GM12878 (cell line): ENCODE data around the gene SEMA5A. TPM values are rescaled to one million over a fixed set of nuclear protein-coding genes. Genes with fewer than 3 reads are reported as not detected.

Experiments
- ATAC-seq: fragments of 200-7000 bp; cut with Tn5 transposase; 3 replicates; pipeline ENCODE4 v1.9.1; 2020; ENCODE audit warnings: mild to moderate bottlenecking, moderate library complexity
- BruUV-seq: library from RNA; stranded (reverse); fragments of 400-500 nt; replicated peaks from 2 replicates; lab custom pipeline; 2021; lab: Mats Ljungman, UMichigan
- CTCF ChIA-PET: fragments of 300-600 bp; sonication (Branson Sonifier 250); formaldehyde crosslinking; extraction: SDS; loops from one replicate; lab custom pipeline; 2021; ENCODE audit warnings: inconsistent platforms; lab: Yijun Ruan, JAX
- POLR2A ChIA-PET: fragments of 350-600 bp; formaldehyde crosslinking; extraction: SDS; loops from one replicate; lab custom pipeline; 2021; ENCODE audit warnings: inconsistent platforms; lab: Charles Lee
- RAD21 ChIA-PET: fragments of 300-600 bp; sonication (Branson Sonifier 250); formaldehyde crosslinking; loops from one replicate; lab custom pipeline; 2023; ENCODE audit warnings: antibody characterized with exemption; ENCODE audit not compliant: unreplicated experiment; lab: Charles Lee
- SMC1A ChIA-PET: fragments of 300-600 bp; sonication (Branson Sonifier 250); formaldehyde crosslinking; loops from one replicate; lab custom pipeline; 2023; ENCODE audit not compliant: unreplicated experiment, uncharacterized antibody; lab: Charles Lee
- DNase-seq: peaks from one replicate; pipeline ENCODE4 v3.0.0-alpha.2; 2011; ENCODE audit warnings: low read depth, low spot score
- FAIRE-seq: peaks from 3 replicates; lab custom pipeline; 2011; peaks lifted over from hg19 to GRCh38; lab: Jason Lieb, UNC
- H2AFZ ChIP-seq: 2 replicates; pipeline ENCODE4 v1.6.0; 2011; ENCODE audit warnings: low read depth, low read length, control low read depth; ENCODE audit not compliant: control insufficient read depth
- H3K27ac ChIP-seq: 2 replicates; pipeline ENCODE4 v1.5.1; 2011; ENCODE audit warnings: control low read depth; ENCODE audit not compliant: control insufficient read depth, insufficient read depth
- H3K27me3 ChIP-seq, 2 experiments: replicated peaks in 1 of 2; 2 replicates each; pipeline versions ENCODE4 v1.6.0 to v1.6.1; 2011; ENCODE audit warnings: low read length in 1 of 2; ENCODE audit not compliant: control insufficient read depth in 2 of 2, insufficient read depth in 2 of 2
- H3K36me3 ChIP-seq, 2 experiments: 2 replicates each; pipeline ENCODE4 v1.5.1; 2011; ENCODE audit warnings: low read length in 1 of 2; ENCODE audit not compliant: control insufficient read depth in 2 of 2, insufficient read depth in 2 of 2
- H3K4me1 ChIP-seq: 2 replicates; pipeline ENCODE4 v1.6.1; 2011; ENCODE audit warnings: mild to moderate bottlenecking, low read length, moderate library complexity, mixed read lengths; ENCODE audit not compliant: control insufficient read depth, insufficient read depth
- H3K4me2 ChIP-seq: 2 replicates; pipeline ENCODE4 v1.6.0; 2011; ENCODE audit warnings: control low read depth; ENCODE audit not compliant: control insufficient read depth, insufficient read depth
- H3K4me3 ChIP-seq: fragments of 200-600 bp; sonication (generic); 2 replicates; pipeline ENCODE4 v1.5.1; 2016
- H3K79me2 ChIP-seq: 2 replicates; pipeline ENCODE4 v1.6.0; 2011; ENCODE audit warnings: low read length; ENCODE audit not compliant: control insufficient read depth, insufficient read depth
- H3K9ac ChIP-seq: 2 replicates; pipeline ENCODE4 v1.8.0; 2011; ENCODE audit warnings: low read length, control low read depth, mixed read lengths; ENCODE audit not compliant: control insufficient read depth, insufficient read depth
- H3K9me3 ChIP-seq: replicated peaks from 3 replicates; pipeline ENCODE4 v1.5.1; 2011; ENCODE audit warnings: mild to moderate bottlenecking, low read length; ENCODE audit not compliant: control insufficient read depth, insufficient read depth
- H4K20me1 ChIP-seq: 2 replicates; pipeline ENCODE4 v1.6.0; 2011; ENCODE audit not compliant: control insufficient read depth, insufficient read depth
- ATF7 ChIP-seq: fragments of 450-650 bp; IDR thresholded peaks from 2 replicates; pipeline ENCODE4 v1.6.1; 2016; ENCODE audit warnings: low read depth, mild to moderate bottlenecking
- E4F1 ChIP-seq: fragments of 450-650 bp; IDR thresholded peaks from 2 replicates; pipeline ENCODE4 v1.6.1; 2018; ENCODE audit warnings: borderline replicate concordance, mild to moderate bottlenecking; ENCODE audit not compliant: partially characterized antibody
- HSF1 ChIP-seq: fragments of 150-350 bp; IDR thresholded peaks from 2 replicates; pipeline ENCODE4 v1.6.1; 2014; ENCODE audit warnings: mild to moderate bottlenecking, low read depth, low read length
- KLF5 ChIP-seq: fragments of 450-650 bp; IDR thresholded peaks from 2 replicates; pipeline ENCODE4 v1.6.1; 2014; ENCODE audit warnings: mild to moderate bottlenecking; ENCODE audit not compliant: partially characterized antibody
- LARP7 ChIP-seq: fragments of 450-650 bp; IDR thresholded peaks from 2 replicates; pipeline ENCODE4 v1.6.1; 2017; ENCODE audit warnings: mild to moderate bottlenecking
- PAX5 ChIP-seq: IDR thresholded peaks from 2 replicates; pipeline ENCODE4 v1.6.1; 2011; ENCODE audit warnings: low read depth, low read length, borderline replicate concordance
- RUNX3 ChIP-seq: IDR thresholded peaks from 2 replicates; pipeline ENCODE4 v1.6.1; 2012; ENCODE audit warnings: low read length, inconsistent platforms
- SMAD5 ChIP-seq: IDR thresholded peaks from 2 replicates; pipeline ENCODE4 v1.6.1; 2016; ENCODE audit warnings: antibody characterized with exemption, low read depth
- SPI1 ChIP-seq: IDR thresholded peaks from 2 replicates; pipeline ENCODE4 v1.6.1; 2011; ENCODE audit warnings: low read depth, mild to moderate bottlenecking, low read length, moderate library complexity, borderline replicate concordance; ENCODE audit not compliant: insufficient read depth
- STAT3 ChIP-seq: IDR thresholded peaks from 2 replicates; pipeline ENCODE4 v1.6.1; 2011; ENCODE audit warnings: low read depth, low read length, improper control_type of control experiment
- SUZ12 ChIP-seq: fragments of 200-600 bp; sonication (generic); IDR thresholded peaks from one replicate; pipeline ENCODE4 v1.6.1; 2018; ENCODE audit warnings: antibody characterized with exemption, mild to moderate bottlenecking; ENCODE audit not compliant: unreplicated experiment
- TCF3 ChIP-seq: IDR thresholded peaks from 2 replicates; pipeline ENCODE4 v1.6.1; 2012; ENCODE audit warnings: low read depth, mild to moderate bottlenecking, low read length, borderline replicate concordance; ENCODE audit not compliant: insufficient read depth
- ZSCAN29 ChIP-seq: fragments of 450-650 bp; IDR thresholded peaks from 2 replicates; pipeline ENCODE4 v1.6.1; 2017; ENCODE audit warnings: mild to moderate bottlenecking, moderate library complexity
- ZZZ3 ChIP-seq: IDR thresholded peaks from 2 replicates; pipeline ENCODE4 v1.6.1; 2011; ENCODE audit warnings: low read depth; ENCODE audit not compliant: control insufficient read depth, insufficient read length
- WGBS: methylation state at CpG from one replicate; pipeline ENCODE4 v1.1.6; 2016; ENCODE audit warnings: low lambda C conversion rate; ENCODE audit not compliant: insufficient replicate concordance, insufficient coverage; ENCODE audit errors: missing lambda C conversion rate; 5-methylcytosine and 5-hydroxymethylcytosine counted together
- in situ Hi-C: fragments of 300-500 bp; cut with MboI; formaldehyde crosslinking; loops from 9 replicates; pipeline ENCODE4 v1.14.3; 2018; ENCODE audit warnings: mixed read lengths
- intact Hi-C: fragments of 100-400 bp; cut with micrococcal nuclease; formaldehyde crosslinking; loops from one replicate; pipeline ENCODE4 v1.14.2; 2022; ENCODE audit not compliant: unreplicated experiment
- polyA plus RNA-seq, 11 experiments: library from polyadenylated mRNA; depleted of rRNA in 4 of 11; unstranded in 6 of 11; stranded (reverse) in 5 of 11; fragments of >200 nt; fragmentation: Nextera tagmentation in 4 of 11; fragmentation: Illumina TruSeq in 1 of 11; extraction: Ambion mirVana in 4 of 11; extraction: Trizol in 1 of 11; gene quantifications; 1 replicate in 1 of 11; 2 replicates in 10 of 11; pipeline versions ENCODE4 v1.2.1 to v1.2.3, GENCODE V29; 2011 to 2016; ENCODE audit warnings: inconsistent platforms in 2 of 11, missing spikeins in 2 of 11, low read depth in 1 of 11
- total RNA-seq, 4 experiments: library from RNA; depleted of rRNA in 3 of 4; stranded (reverse); fragments of >200 nt in 3 of 4; fragmentation: Illumina TruSeq in 1 of 4; extraction: Trizol in 1 of 4; gene quantifications; 2 replicates each; pipeline versions ENCODE4 v1.2.1 to v1.2.3, GENCODE V29; 2013 to 2021

SEMA5A gene
- total and polyA plus RNA-seq, 10 of the 15 experiments (the other 5 are each of a cell fraction or from before 2014, with no cell fraction given) = 0.03 to 2.4 (median 0.09) TPM; not detected in 1

DNA sequence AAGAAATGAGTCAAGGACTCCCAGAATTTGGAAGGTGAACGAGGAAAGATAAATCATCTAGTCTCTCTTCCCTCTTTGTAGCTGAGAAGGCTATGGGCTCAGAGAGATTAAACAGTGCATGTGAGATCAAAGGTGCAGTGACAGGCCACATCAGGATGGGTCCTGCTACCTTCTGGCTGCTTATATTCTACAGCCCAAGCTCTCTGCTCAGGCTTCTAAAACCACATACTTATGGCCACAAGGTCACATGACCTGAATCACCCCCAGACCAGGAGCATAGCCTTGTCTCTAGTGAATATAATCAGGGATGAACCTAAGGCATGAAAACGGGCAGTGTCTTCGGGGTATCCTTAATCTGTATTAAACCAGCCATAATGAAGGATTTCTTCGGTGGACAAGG lies 158.9 kb downstream of the SEMA5A start:
- TF ChIP-seq SMAD5 (no peak), RUNX3 (0 out of 2 replicates have a peak, but pooled peaks have one; percentile 8)
- TF ChIP-seq, all 136 proteins: peak for 1
- H3K9ac ChIP-seq = no peak overlapping the region
- SMC1A ChIA-PET = no interaction called here
- H3K4me1 ChIP-seq = peaks cover under 1% of the 10 kb centered on the region; the same call in 1 of the 2 replicates
- no peaks in the 10 kb centered on the region; a peak in 1 of 4 replicates for H3K27me3 ChIP-seq
- no peak overlapping the region for H3K4me2 ChIP-seq
- no peak overlapping the region for H3K4me3 ChIP-seq
- RAD21 ChIA-PET = no interaction called here
- FAIRE-seq (no peak), ATAC-seq (no peak), DNase-seq (no peak)
- no peak overlapping the region for H3K27ac ChIP-seq
- H2AFZ ChIP-seq = no peak overlapping the region
- no peaks in the 10 kb centered on the region for H3K9me3 ChIP-seq
- no TSS peak for BruUV-seq
- H3K36me3 ChIP-seq = no peaks in the 10 kb centered on the region
- H3K79me2 ChIP-seq = no peaks in the 10 kb centered on the region
- intact Hi-C loops (no loop called here), in situ Hi-C loops (no loop called here)
- CTCF ChIA-PET = interaction anchor here (1.5 kb wide), 1 partner anchor 21 kb away, joined by 5 read pairs; no protein-coding TSS in a partner anchor
- WGBS = 35% methylated on average over 4 of the region's 4 CpGs
- POLR2A ChIA-PET = no interaction called here
- no peaks in the 10 kb centered on the region for H4K20me1 ChIP-seq

GRCh38 chr5:9382522-9382921 lies 163.4 kb downstream of the SEMA5A start:
- no peaks in the 10 kb centered on the region for H3K27me3 ChIP-seq
- CTCF ChIA-PET = interaction anchor here (1.5 kb wide), 1 partner anchor 21 kb away, joined by 4 read pairs; no protein-coding TSS in a partner anchor
- POLR2A ChIA-PET = interaction anchor here (1.1 kb wide), 1 partner anchor 11 kb away, joined by 3 read pairs; no protein-coding TSS in a partner anchor
- in situ Hi-C loops = no loop called here
- DNase-seq = no peak
- no peak overlapping the region for H3K27ac ChIP-seq
- H3K4me1 ChIP-seq = peaks cover 12% of the 10 kb centered on the region
- WGBS = 50% methylated on average over 1 of the region's 1 CpG
- intact Hi-C loops = no loop called here
- no peak overlapping the region for H3K4me2 ChIP-seq
- TF ChIP-seq ZSCAN29 (no peak), STAT3 (no peak), E4F1 (no peak), TCF3 (no peak), LARP7 (no peak), ATF7 (no peak), KLF5 (no peak), PAX5 (no peak), SPI1 (no peak), ZZZ3 (no peak), SUZ12 (no peak), HSF1 (no peak)
- no peaks in the 10 kb centered on the region for H3K9me3 ChIP-seq
- no peak for FAIRE-seq
- no peaks in the 10 kb centered on the region for H3K79me2 ChIP-seq
- SMC1A ChIA-PET = no interaction called here
- H3K9ac ChIP-seq = no peak overlapping the region
- no peak overlapping the region for H3K4me3 ChIP-seq
- ATAC-seq = no peak
- RAD21 ChIA-PET = no interaction called here
- BruUV-seq = no TSS peak
- no peaks in the 10 kb centered on the region for H4K20me1 ChIP-seq
- no peak overlapping the region for H2AFZ ChIP-seq
- no peaks in the 10 kb centered on the region for H3K36me3 ChIP-seq
